Stimulated activated naive CD4-positive, alpha-beta T cell (primary cell): Measurements from ENCODE around the gene RXFP4.
A peak's percentile ranks its signal among the peaks of the same experiment; 100 is the strongest.
"Not testable (repeated sequence)": the region's sequence is repeated elsewhere in the genome, so short reads cannot be mapped to it uniquely, and the experiment has no call there.

Source experiments
- DNase-seq, 6 experiments: peaks; one replicate each; lab custom pipeline; 2025; lab: John Stamatoyannopoulos, UW

RXFP4 gene

GRCh38 chr1:155940993-155941844, at the start of gene RXFP4:
Gene RXFP4, plus strand, starts transcription at chr1:155941638. Its CDS starts 72 bp downstream, at chr1:155941710.
- no peak for DNase-seq

- DNase-seq = no peak
These were observed 48.6 kb upstream of the RXFP4 start for GRCh38 chr1:155892796-155893195.

- peak in 3 of 6 experiments; percentile 35 to 51 (median 40) for DNase-seq
These were observed 47.9 kb upstream of the RXFP4 start for GRCh38 chr1:155893389-155894142.

- not testable (repeated sequence) for DNase-seq
These were observed 45.8 kb upstream of the RXFP4 start for GRCh38 chr1:155895617-155896016.

- not testable (repeated sequence) for DNase-seq
These were observed 45.0 kb upstream of the RXFP4 start for GRCh38 chr1:155896476-155896875.

GRCh38 chr1:155897746-155898145, 43.7 kb upstream of the RXFP4 start:
- DNase-seq = no peak

- no peak for DNase-seq
These were observed 42.5 kb upstream of the RXFP4 start for GRCh38 chr1:155898888-155899287.

- no peak for DNase-seq
These were observed 41.8 kb upstream of the RXFP4 start for GRCh38 chr1:155899683-155900082.

- no peak for DNase-seq
These were observed 41.3 kb upstream of the RXFP4 start for GRCh38 chr1:155900161-155900560.

- DNase-seq = no peak
These were observed 37.2 kb upstream of the RXFP4 start for GRCh38 chr1:155904261-155904660.

- no peak for DNase-seq
These were observed 31.5 kb upstream of the RXFP4 start for GRCh38 chr1:155909894-155910293.

- peak in 1 of 6 experiments; percentile 25 for DNase-seq
These were observed 30.8 kb upstream of the RXFP4 start for GRCh38 chr1:155910621-155911121.

- DNase-seq = peak; percentile 62 to 83 (median 78)
These were observed 30.0 kb upstream of the RXFP4 start, which contains the start of gene RIT1 for GRCh38 chr1:155911156-155912055. Gene RIT1, minus strand, starts transcription at chr1:155911349. Its CDS starts 588 bp downstream, at chr1:155910761.

GRCh38 chr1:155912056-155912536, 29.3 kb upstream of the RXFP4 start:
- no peak for DNase-seq

GRCh38 chr1:155913969-155914757, 27.3 kb upstream of the RXFP4 start:
- no peak for DNase-seq

GRCh38 chr1:155918660-155919059, 22.8 kb upstream of the RXFP4 start:
- no peak for DNase-seq

GRCh38 chr1:155919801-155920200, 21.6 kb upstream of the RXFP4 start:
- DNase-seq = no peak

GRCh38 chr1:155920717-155921116, 20.7 kb upstream of the RXFP4 start:
- DNase-seq = no peak

- no peak for DNase-seq
These were observed 15.9 kb upstream of the RXFP4 start for GRCh38 chr1:155925506-155925905.

GRCh38 chr1:155929057-155929456, 12.4 kb upstream of the RXFP4 start:
- no peak for DNase-seq

- DNase-seq = not testable (repeated sequence)
These were observed 10.7 kb upstream of the RXFP4 start for GRCh38 chr1:155930725-155931124.
